HTERT RPE-1 (cell line): ENCODE data around the gene NFIA.
"Not testable (repeated sequence)": the region's sequence is repeated elsewhere in the genome, so short reads cannot be mapped to it uniquely, and the experiment has no call there.

Experiments used
- in situ Hi-C: fragments of 300-500 bp; cut with MboI; formaldehyde crosslinking; loops from 4 replicates; pipeline ENCODE4 v1.14.3; 2020; ENCODE audit warnings: low sequenced_read_pairs

NFIA gene

GRCh38 chr1:61264825-61265242 is 182.5 kb downstream of the NFIA start:
- in situ Hi-C loops: no loop called here

GRCh38 chr1:61265665-61266064 is 183.3 kb downstream of the NFIA start:
- in situ Hi-C loops: no loop called here

- in situ Hi-C loops: no loop called here
These were observed 184.4 kb downstream of the NFIA start for GRCh38 chr1:61266738-61267137.

- in situ Hi-C loops: no loop called here
These were observed 186.3 kb downstream of the NFIA start for GRCh38 chr1:61268546-61269240.

- in situ Hi-C loops: no loop called here
These were observed 187.2 kb downstream of the NFIA start for GRCh38 chr1:61269602-61270001.

DNA sequence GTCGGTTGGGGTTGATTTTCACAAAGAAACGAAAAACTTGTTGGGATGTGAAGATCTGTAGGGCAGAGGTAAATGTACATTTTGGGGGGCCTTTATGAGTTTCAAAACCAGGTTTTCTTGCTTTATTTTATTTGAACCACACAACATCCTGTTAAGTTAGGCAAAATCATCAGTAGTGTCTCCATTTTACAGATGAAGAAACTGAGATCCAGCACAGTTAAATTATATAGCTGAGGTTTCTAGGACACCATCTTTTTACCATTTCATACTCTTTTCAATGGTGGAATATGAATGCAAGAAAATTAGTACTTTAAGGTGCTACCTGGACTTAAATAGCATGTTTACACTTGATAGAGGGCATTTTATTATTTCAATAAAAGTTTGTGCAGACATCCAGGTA is 187.7 kb downstream of the NFIA start:
- in situ Hi-C loops: no loop called here

GRCh38 chr1:61270761-61271411 is 188.5 kb downstream of the NFIA start:
- in situ Hi-C loops: no loop called here

GRCh38 chr1:61271412-61271789 is 189.0 kb downstream of the NFIA start:
- in situ Hi-C loops: no loop called here

DNA sequence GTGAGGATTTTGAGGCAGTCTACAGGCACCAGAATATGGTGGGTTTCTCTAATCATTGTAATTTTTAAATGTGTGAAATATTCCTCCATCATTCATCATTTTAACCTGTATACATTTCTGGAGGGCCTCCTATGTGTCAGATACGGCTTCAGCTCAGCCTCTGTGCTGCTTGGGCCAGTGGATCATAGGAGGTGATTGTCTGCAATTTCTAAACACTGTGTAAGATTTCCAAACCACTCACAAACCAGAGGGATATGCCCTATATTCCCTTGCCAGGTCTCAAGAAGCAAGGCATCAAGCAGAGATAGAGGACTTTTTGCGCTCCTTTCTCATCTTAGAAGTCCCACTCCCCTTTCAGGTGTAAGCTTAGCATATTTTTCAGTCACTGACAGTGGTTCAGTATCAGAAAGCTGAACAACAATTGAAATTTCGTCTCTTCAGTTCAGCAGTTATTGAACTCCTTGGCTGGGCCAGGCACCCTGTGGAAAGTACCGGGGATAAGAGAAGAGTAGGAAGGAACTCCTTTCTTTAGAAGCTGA is 190.9 kb downstream of the NFIA start:
- in situ Hi-C loops: no loop called here

- in situ Hi-C loops: no loop called here
These were observed 191.5 kb downstream of the NFIA start for GRCh38 chr1:61273861-61274260.

DNA sequence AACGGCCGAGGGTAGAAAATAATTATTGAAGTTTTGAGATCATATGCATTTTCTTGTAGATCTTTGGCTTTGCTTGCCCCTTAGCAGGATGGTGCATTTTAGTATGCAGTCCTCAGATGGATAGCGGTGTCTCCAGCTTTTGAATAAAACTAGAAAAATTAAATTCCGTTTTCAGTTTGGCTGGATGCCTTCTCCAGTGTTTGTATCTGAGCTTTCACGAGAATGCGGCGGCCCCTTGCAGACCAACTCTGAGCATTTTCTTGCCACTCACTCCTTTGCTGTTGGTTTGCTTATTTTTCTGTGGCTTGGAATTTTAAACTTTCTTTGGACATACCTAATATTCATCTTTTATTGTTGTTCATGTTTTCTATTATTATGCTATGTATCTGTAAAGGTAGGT is 192.6 kb downstream of the NFIA start:
- in situ Hi-C loops: no loop called here

DNA sequence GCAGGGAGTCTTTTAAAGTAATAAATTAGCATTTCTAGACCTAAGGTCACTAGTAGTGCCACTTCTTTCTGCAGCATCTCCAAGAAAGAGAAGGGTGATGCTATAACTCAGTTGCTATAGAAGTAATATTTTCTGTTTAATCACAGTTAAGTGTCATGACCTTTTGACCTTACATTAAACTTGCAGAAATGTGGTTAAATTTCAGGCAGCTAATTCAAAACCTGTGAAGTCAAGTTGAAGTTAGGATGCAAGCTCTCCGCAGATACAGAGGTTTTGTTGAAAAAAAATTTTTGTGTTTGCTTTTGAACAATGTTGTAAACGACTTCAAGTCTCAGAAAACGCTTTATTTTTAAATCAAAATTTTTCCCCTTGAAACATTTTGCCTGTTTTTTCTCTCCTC is 193.9 kb downstream of the NFIA start:
- in situ Hi-C loops: no loop called here

DNA sequence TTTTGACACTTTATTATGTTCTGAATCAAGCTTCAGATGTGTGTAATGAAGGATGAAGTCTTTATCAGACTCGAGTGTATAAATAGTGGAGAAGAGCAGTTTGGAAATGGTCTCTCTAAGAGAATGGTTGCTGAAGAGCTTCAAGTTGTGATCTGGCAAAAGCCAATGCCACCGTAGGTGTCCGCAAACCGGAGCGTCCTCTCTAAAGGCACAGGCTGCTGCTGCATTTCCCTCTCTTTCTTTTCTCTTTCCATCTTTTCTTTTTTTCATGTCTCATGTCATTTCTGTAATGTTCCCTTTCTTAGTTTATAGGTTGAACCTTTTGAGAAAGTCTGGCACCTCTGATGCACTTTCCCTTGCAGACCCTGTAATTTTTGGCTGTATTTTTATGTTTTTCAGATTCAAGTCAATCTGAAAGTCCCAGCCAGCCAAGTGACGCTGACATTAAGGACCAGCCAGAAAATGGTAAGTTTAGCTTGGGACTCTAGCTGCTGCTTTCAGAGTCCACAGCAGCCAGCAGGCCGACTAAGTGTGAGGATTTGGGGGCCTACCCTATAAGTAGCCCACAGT is 194.8 kb downstream of the NFIA start:
- in situ Hi-C loops: no loop called here

GRCh38 chr1:61278503-61278902 is 196.1 kb downstream of the NFIA start:
- in situ Hi-C loops: not testable (repeated sequence)

- in situ Hi-C loops: no loop called here
These were observed 196.6 kb downstream of the NFIA start for GRCh38 chr1:61278966-61279365.

DNA sequence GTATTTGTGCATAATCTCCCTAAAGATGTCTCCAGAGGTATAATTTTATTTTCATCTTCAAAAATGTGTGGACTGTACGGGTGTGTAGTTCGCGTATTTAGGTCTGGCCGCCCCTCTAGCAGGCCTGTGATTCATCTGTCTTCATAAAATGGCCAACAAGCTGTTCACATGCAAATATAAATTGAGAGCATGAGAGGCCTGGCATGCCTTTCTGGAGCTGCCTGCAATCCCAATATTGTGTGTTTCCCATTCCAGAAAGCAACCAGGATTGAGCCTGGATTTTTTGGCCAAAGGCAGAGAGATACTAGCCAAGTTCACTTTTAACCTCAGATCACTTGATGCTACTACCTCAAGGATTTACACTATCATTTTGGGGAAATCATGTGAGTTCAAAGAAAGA is 197.2 kb downstream of the NFIA start:
- in situ Hi-C loops: no loop called here

GRCh38 chr1:61280452-61280851 is 198.1 kb downstream of the NFIA start:
- in situ Hi-C loops: no loop called here

DNA sequence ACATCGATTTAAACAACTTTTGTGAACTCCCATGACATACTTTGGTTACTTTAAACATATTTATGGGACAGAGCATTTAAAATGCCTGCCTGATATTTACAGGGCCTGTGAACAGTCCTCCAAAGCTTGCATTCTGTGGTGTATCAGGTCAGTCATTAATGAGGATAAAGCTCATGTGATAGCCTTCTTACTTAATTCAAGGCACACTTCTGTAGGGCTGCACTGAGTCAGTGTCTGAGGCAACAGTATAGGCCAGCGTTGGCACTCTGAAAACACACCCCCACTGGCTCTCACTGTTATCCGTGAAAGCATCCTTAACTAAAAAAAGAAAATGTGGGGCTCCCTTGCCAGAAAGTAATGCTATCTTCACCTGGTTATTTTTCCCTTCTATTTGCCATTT is 200.0 kb downstream of the NFIA start:
- in situ Hi-C loops: no loop called here

DNA sequence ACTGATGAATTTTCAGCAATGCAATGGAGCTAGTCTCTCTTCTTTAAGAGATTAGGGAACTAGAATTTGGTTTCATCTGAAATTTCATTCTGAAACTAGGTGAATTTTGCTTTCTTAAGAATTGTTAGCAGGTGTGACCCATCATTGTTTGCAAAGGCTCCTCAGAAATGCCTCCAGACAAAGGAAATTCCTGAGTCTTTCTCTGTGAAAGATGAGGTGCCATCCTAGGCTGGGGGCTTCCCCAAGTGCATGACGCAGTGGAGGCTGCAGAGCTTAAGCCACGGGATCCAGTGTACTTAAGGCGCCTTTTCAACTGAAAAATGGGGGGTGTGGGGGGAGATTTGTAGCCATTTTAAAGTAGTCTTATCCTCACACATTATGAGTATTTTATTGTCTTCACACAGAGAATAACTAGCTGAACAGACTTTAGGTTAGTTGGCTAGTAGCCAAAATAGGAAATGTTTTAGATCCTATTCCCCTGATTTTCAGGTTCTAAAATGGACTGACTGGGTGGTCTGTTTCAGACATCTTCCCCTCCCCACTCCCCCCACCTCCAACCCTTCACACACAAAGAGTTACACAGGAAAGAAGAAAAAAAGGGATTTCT is 202.0 kb downstream of the NFIA start:
- in situ Hi-C loops: no loop called here

DNA sequence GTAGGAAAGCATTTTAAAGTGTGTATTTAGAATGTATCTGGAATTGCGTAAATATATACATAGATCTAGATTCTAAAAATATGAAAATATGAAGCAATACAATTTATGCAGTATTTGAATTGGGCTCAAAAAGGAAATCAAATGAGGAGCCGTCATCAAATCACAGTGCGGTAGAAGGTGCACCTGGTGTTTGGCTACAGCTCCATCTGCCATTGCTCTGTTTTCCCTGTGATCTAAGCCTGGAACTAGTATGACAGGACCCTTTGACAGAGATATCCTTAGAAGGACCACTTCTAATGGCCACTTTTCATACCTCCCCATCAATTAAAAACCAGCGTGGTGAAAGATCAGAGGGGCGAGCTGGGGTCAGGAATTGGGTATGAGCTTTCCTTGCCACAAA is 202.6 kb downstream of the NFIA start:
- in situ Hi-C loops: no loop called here

- in situ Hi-C loops: no loop called here
These were observed 203.1 kb downstream of the NFIA start for GRCh38 chr1:61285371-61285885.

DNA sequence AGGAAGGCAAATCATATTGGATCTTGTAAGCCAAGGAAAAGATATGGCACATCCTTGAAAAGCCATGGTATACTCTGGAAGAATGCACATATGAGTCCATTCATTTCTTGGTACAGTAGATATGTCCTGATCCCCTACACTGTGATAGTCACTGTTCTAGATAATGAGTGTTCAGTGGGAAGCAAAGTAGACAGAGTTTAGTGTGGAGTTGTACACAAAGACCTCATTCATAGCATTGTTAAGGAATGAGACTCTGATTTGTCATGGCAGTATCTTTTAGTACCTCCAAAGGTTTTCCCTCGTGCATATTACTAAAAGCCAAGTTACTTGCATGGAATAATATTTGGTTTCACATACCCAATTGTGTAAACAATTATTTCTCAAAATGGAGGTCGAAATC is 204.7 kb downstream of the NFIA start:
- in situ Hi-C loops: no loop called here
